ENCODE data around the gene ALG14.
"Not testable (repeated sequence)": the region's sequence is repeated elsewhere in the genome, so short reads cannot be mapped to it uniquely, and the experiment has no call there.

Gene ALG14

GRCh38 chr1:95096218-95096841 is 23.6 kb upstream of the ALG14 start:
- Mint-ChIP-seq H3K4me1 (ENCODE audit: low read depth) (no peaks in the 10 kb centered on the region), H3K27me3 (ENCODE audit: low read depth) (no peaks in the 10 kb centered on the region), H3K4me3 (no peak overlapping the region), H3K27ac (no peak overlapping the region), H3K9me3 (no peaks in the 10 kb centered on the region), H3K36me3 (ENCODE audit: low read depth) (no peaks in the 10 kb centered on the region)
- DNase-seq (ENCODE audit: low spot score): no peak

GRCh38 chr1:95095833-95096217 is 23.1 kb upstream of the ALG14 start:
- Mint-ChIP-seq H3K9me3 (no peaks in the 10 kb centered on the region), H3K36me3 (ENCODE audit: low read depth) (no peaks in the 10 kb centered on the region), H3K4me1 (ENCODE audit: low read depth) (no peaks in the 10 kb centered on the region), H3K27ac (no peak overlapping the region), H3K27me3 (ENCODE audit: low read depth) (no peaks in the 10 kb centered on the region), H3K4me3 (no peak overlapping the region)
- no peak for DNase-seq (ENCODE audit: low spot score)

- DNase-seq (ENCODE audit: low spot score): no peak
- Mint-ChIP-seq H3K36me3 (ENCODE audit: low read depth) (no peaks in the 10 kb centered on the region), H3K4me3 (no peak overlapping the region), H3K27me3 (ENCODE audit: low read depth) (no peaks in the 10 kb centered on the region), H3K27ac (no peak overlapping the region), H3K4me1 (ENCODE audit: low read depth) (no peaks in the 10 kb centered on the region), H3K9me3 (no peaks in the 10 kb centered on the region)
Observed at GRCh38 chr1:95094923-95095322, 22.2 kb upstream of the ALG14 start.

GRCh38 chr1:95093296-95093695 is 20.5 kb upstream of the ALG14 start:
- H3K4me3 Mint-ChIP-seq: no peak overlapping the region
- no peak overlapping the region for H3K27ac Mint-ChIP-seq
- DNase-seq (ENCODE audit: low spot score): no peak
- H3K9me3 Mint-ChIP-seq: no peaks in the 10 kb centered on the region
- H3K4me1 Mint-ChIP-seq (ENCODE audit: low read depth): no peaks in the 10 kb centered on the region
- no peaks in the 10 kb centered on the region for H3K36me3 Mint-ChIP-seq (ENCODE audit: low read depth)
- H3K27me3 Mint-ChIP-seq (ENCODE audit: low read depth): no peaks in the 10 kb centered on the region

- DNase-seq (ENCODE audit: low spot score); H3K36me3 Mint-ChIP-seq (ENCODE audit: low read depth); H3K4me3 Mint-ChIP-seq; H3K27ac Mint-ChIP-seq; H3K27me3 Mint-ChIP-seq (ENCODE audit: low read depth); H3K4me1 Mint-ChIP-seq (ENCODE audit: low read depth); H3K9me3 Mint-ChIP-seq: not testable (repeated sequence)
Observed at GRCh38 chr1:95092891-95093290, 20.1 kb upstream of the ALG14 start.

GRCh38 chr1:95091290-95091689 is 18.5 kb upstream of the ALG14 start:
- not testable (repeated sequence) for H3K4me3 Mint-ChIP-seq; DNase-seq (ENCODE audit: low spot score); H3K27me3 Mint-ChIP-seq (ENCODE audit: low read depth); H3K9me3 Mint-ChIP-seq; H3K27ac Mint-ChIP-seq; H3K36me3 Mint-ChIP-seq (ENCODE audit: low read depth); H3K4me1 Mint-ChIP-seq (ENCODE audit: low read depth)

GRCh38 chr1:95089650-95090287 is 17.0 kb upstream of the ALG14 start:
- Mint-ChIP-seq H3K9me3 (no peaks in the 10 kb centered on the region), H3K4me3 (no peak overlapping the region), H3K36me3 (ENCODE audit: low read depth) (no peaks in the 10 kb centered on the region), H3K27ac (no peak overlapping the region), H3K4me1 (ENCODE audit: low read depth) (no peaks in the 10 kb centered on the region), H3K27me3 (ENCODE audit: low read depth) (no peaks in the 10 kb centered on the region)
- no peak for DNase-seq (ENCODE audit: low spot score)

GRCh38 chr1:95088303-95088702 is 15.6 kb upstream of the ALG14 start:
- H3K27me3 Mint-ChIP-seq (ENCODE audit: low read depth): no peaks in the 10 kb centered on the region
- DNase-seq (ENCODE audit: low spot score): no peak
- H3K9me3 Mint-ChIP-seq: no peaks in the 10 kb centered on the region
- H3K36me3 Mint-ChIP-seq (ENCODE audit: low read depth): no peaks in the 10 kb centered on the region
- peaks cover 2% of the 10 kb centered on the region for H3K4me1 Mint-ChIP-seq (ENCODE audit: low read depth)
- no peak overlapping the region for H3K27ac Mint-ChIP-seq
- H3K4me3 Mint-ChIP-seq: no peak overlapping the region

GRCh38 chr1:95086949-95087533 is 14.3 kb upstream of the ALG14 start:
- no peaks in the 10 kb centered on the region for H3K36me3 Mint-ChIP-seq (ENCODE audit: low read depth)
- H3K27me3 Mint-ChIP-seq (ENCODE audit: low read depth): no peaks in the 10 kb centered on the region
- no peaks in the 10 kb centered on the region for H3K9me3 Mint-ChIP-seq
- no peak for DNase-seq (ENCODE audit: low spot score)
- peaks cover 2% of the 10 kb centered on the region for H3K4me1 Mint-ChIP-seq (ENCODE audit: low read depth)
- no peak overlapping the region for H3K27ac Mint-ChIP-seq
- H3K4me3 Mint-ChIP-seq: no peak overlapping the region

- H3K27ac Mint-ChIP-seq: no peak overlapping the region
- no peaks in the 10 kb centered on the region for H3K36me3 Mint-ChIP-seq (ENCODE audit: low read depth)
- H3K9me3 Mint-ChIP-seq: no peaks in the 10 kb centered on the region
- H3K4me1 Mint-ChIP-seq (ENCODE audit: low read depth): peaks cover 2% of the 10 kb centered on the region
- H3K27me3 Mint-ChIP-seq (ENCODE audit: low read depth): no peaks in the 10 kb centered on the region
- DNase-seq (ENCODE audit: low spot score): no peak
- no peak overlapping the region for H3K4me3 Mint-ChIP-seq
Observed at GRCh38 chr1:95085376-95085775, 12.6 kb upstream of the ALG14 start.

GRCh38 chr1:95084317-95085176 is 11.8 kb upstream of the ALG14 start:
- peaks cover 2% of the 10 kb centered on the region for H3K4me1 Mint-ChIP-seq (ENCODE audit: low read depth)
- no peaks in the 10 kb centered on the region for H3K36me3 Mint-ChIP-seq (ENCODE audit: low read depth)
- no peak overlapping the region for H3K4me3 Mint-ChIP-seq
- H3K9me3 Mint-ChIP-seq: no peaks in the 10 kb centered on the region
- no peak for DNase-seq (ENCODE audit: low spot score)
- H3K27ac Mint-ChIP-seq: no peak overlapping the region
- H3K27me3 Mint-ChIP-seq (ENCODE audit: low read depth): no peaks in the 10 kb centered on the region

- Mint-ChIP-seq H3K9me3 (no peaks in the 10 kb centered on the region), H3K4me1 (ENCODE audit: low read depth) (peaks cover 2% of the 10 kb centered on the region), H3K4me3 (no peak overlapping the region), H3K27ac (no peak overlapping the region), H3K36me3 (ENCODE audit: low read depth) (no peaks in the 10 kb centered on the region), H3K27me3 (ENCODE audit: low read depth) (no peaks in the 10 kb centered on the region)
- DNase-seq (ENCODE audit: low spot score): no peak
Observed at GRCh38 chr1:95080879-95081278, 8.1 kb upstream of the ALG14 start.

- Mint-ChIP-seq H3K27ac (no peak overlapping the region), H3K27me3 (ENCODE audit: low read depth) (no peaks in the 10 kb centered on the region), H3K4me3 (no peak overlapping the region), H3K4me1 (ENCODE audit: low read depth) (peaks cover 2% of the 10 kb centered on the region), H3K36me3 (ENCODE audit: low read depth) (no peaks in the 10 kb centered on the region), H3K9me3 (no peaks in the 10 kb centered on the region)
- DNase-seq (ENCODE audit: low spot score): no peak
Observed at GRCh38 chr1:95080446-95080845, 7.7 kb upstream of the ALG14 start.

GRCh38 chr1:95076034-95076433 is 3.3 kb upstream of the ALG14 start:
- Mint-ChIP-seq H3K4me3 (no peak overlapping the region), H3K27ac (no peak overlapping the region), H3K9me3 (no peaks in the 10 kb centered on the region), H3K27me3 (ENCODE audit: low read depth) (no peaks in the 10 kb centered on the region), H3K36me3 (ENCODE audit: low read depth) (no peaks in the 10 kb centered on the region), H3K4me1 (ENCODE audit: low read depth) (peaks cover 13% of the 10 kb centered on the region)
- no peak for DNase-seq (ENCODE audit: low spot score)

Data from T-helper 2 cell treated with Interferon-gamma antibody and Interleukin-4, amounts not matched to agents 5 μg/mL and 100 μg/mL, for 36 hours (primary cell).